Immature natural killer cell (primary cell): ENCODE data around the gene RND3. TPM values are rescaled to one million over a fixed set of nuclear protein-coding genes. Genes with fewer than 3 reads are reported as not detected.

Experiments used
- DNase-seq, 3 donors: peaks; one replicate each; pipeline ENCODE4 v3.0.0; 2022; ENCODE audit warnings: mixed read lengths in 1 of 3
- H3K27ac Mint-ChIP-seq, 6 donors: one replicate each; pipeline ENCODE4 v1.8.0; 2020; ENCODE audit warnings: mixed read lengths in 6 of 6, mild to moderate bottlenecking in 5 of 6, inconsistent platforms in 4 of 6, moderate library complexity in 3 of 6
- H3K27me3 Mint-ChIP-seq, 3 donors: one replicate each; pipeline ENCODE4 v1.8.0; 2020 to 2021; ENCODE audit warnings: low read depth in 3 of 3, mild to moderate bottlenecking in 3 of 3, mixed read lengths in 3 of 3, moderate library complexity in 3 of 3, inconsistent platforms in 1 of 3
- H3K36me3 Mint-ChIP-seq, 3 donors: one replicate each; pipeline ENCODE4 v1.8.0; 2020; ENCODE audit warnings: mixed read lengths in 3 of 3, inconsistent platforms in 2 of 3, mild to moderate bottlenecking in 2 of 3
- H3K4me1 Mint-ChIP-seq, 2 donors: one replicate each; pipeline ENCODE4 v1.8.0; 2020; ENCODE audit warnings: inconsistent platforms in 2 of 2, mild to moderate bottlenecking in 2 of 2, mixed read lengths in 2 of 2, moderate library complexity in 1 of 2
- H3K4me3 Mint-ChIP-seq, 5 donors: one replicate each; pipeline ENCODE4 v1.8.0; 2020; ENCODE audit warnings: mild to moderate bottlenecking in 5 of 5, mixed read lengths in 5 of 5, inconsistent platforms in 3 of 5, moderate library complexity in 3 of 5
- H3K9me3 Mint-ChIP-seq, 6 donors: one replicate each; pipeline ENCODE4 v1.8.0; 2020; ENCODE audit warnings: mild to moderate bottlenecking in 6 of 6, mixed read lengths in 6 of 6, inconsistent platforms in 4 of 6, moderate library complexity in 3 of 6
- polyA plus RNA-seq, 3 donors: library from polyadenylated mRNA; unstranded; fragments of 300-500 nt; fragmentation: Illumina TruSeq; gene quantifications; one replicate each; pipeline ENCODE4 v1.2.3, GENCODE V29; 2021

Gene RND3
- polyA plus RNA-seq, 3 donors from 2014 or later = not detected

- no peak for DNase-seq
- no peak overlapping the region for H3K27ac Mint-ChIP-seq
- H3K4me1 Mint-ChIP-seq = no peaks in the 10 kb centered on the region
- H3K27me3 Mint-ChIP-seq = peaks cover 0 to 2% (median 0%) of the 10 kb centered on the region in 3 donors
- no peaks in the 10 kb centered on the region for H3K36me3 Mint-ChIP-seq
- no peak overlapping the region for H3K4me3 Mint-ChIP-seq
- peaks cover 3 to 13% (median 6%) of the 10 kb centered on the region in 6 donors for H3K9me3 Mint-ChIP-seq
Measured at GRCh38 chr2:150431561-150432311, 55.7 kb downstream of the RND3 start.

- Mint-ChIP-seq H3K27me3 (no peaks in the 10 kb centered on the region), H3K4me3 (no peak overlapping the region), H3K27ac (no peak overlapping the region), H3K36me3 (no peaks in the 10 kb centered on the region), H3K4me1 (no peaks in the 10 kb centered on the region), H3K9me3 (peaks cover 0 to 14% (median 8%) of the 10 kb centered on the region in 6 donors)
- DNase-seq = no peak
Measured at GRCh38 chr2:150429384-150429961, 58.0 kb downstream of the RND3 start.

- Mint-ChIP-seq H3K9me3 (peaks cover 0 to 14% (median 8%) of the 10 kb centered on the region in 6 donors), H3K4me3 (no peak overlapping the region), H3K36me3 (no peaks in the 10 kb centered on the region), H3K27ac (no peak overlapping the region), H3K4me1 (no peaks in the 10 kb centered on the region), H3K27me3 (no peaks in the 10 kb centered on the region)
- DNase-seq = no peak
Measured at GRCh38 chr2:150428641-150429040, 58.8 kb downstream of the RND3 start.

GRCh38 chr2:150427298-150427697, 60.2 kb downstream of the RND3 start:
- no peaks in the 10 kb centered on the region for H3K4me1 Mint-ChIP-seq
- H3K27me3 Mint-ChIP-seq = no peaks in the 10 kb centered on the region
- H3K36me3 Mint-ChIP-seq = no peaks in the 10 kb centered on the region
- DNase-seq = no peak
- H3K9me3 Mint-ChIP-seq = peaks cover 3 to 18% (median 8%) of the 10 kb centered on the region in 6 donors
- no peak overlapping the region for H3K27ac Mint-ChIP-seq
- no peak overlapping the region for H3K4me3 Mint-ChIP-seq

GRCh38 chr2:150426724-150427123, 60.7 kb downstream of the RND3 start:
- H3K4me1 Mint-ChIP-seq = no peaks in the 10 kb centered on the region
- no peak overlapping the region for H3K4me3 Mint-ChIP-seq
- H3K9me3 Mint-ChIP-seq = peaks cover 4 to 24% (median 9%) of the 10 kb centered on the region in 6 donors
- no peak for DNase-seq
- H3K27me3 Mint-ChIP-seq = no peaks in the 10 kb centered on the region
- H3K36me3 Mint-ChIP-seq = no peaks in the 10 kb centered on the region
- no peak overlapping the region for H3K27ac Mint-ChIP-seq

GRCh38 chr2:150426315-150426714, 61.2 kb downstream of the RND3 start:
- Mint-ChIP-seq H3K27me3 (no peaks in the 10 kb centered on the region), H3K4me1 (no peaks in the 10 kb centered on the region)

GRCh38 chr2:150425121-150425955, 62.1 kb downstream of the RND3 start:
- H3K9me3 Mint-ChIP-seq = peaks cover 4 to 32% (median 9%) of the 10 kb centered on the region in 6 donors
- no peaks in the 10 kb centered on the region for H3K27me3 Mint-ChIP-seq
- no peaks in the 10 kb centered on the region for H3K36me3 Mint-ChIP-seq
- no peak overlapping the region for H3K27ac Mint-ChIP-seq
- DNase-seq = no peak
- H3K4me3 Mint-ChIP-seq = no peak overlapping the region
- H3K4me1 Mint-ChIP-seq = no peaks in the 10 kb centered on the region

More at GRCh38 chr2:150426315-150426714, 61.2 kb downstream of the RND3 start:
- Mint-ChIP-seq H3K4me3 (no peak overlapping the region), H3K36me3 (no peaks in the 10 kb centered on the region), H3K9me3 (peaks cover 4 to 26% (median 9%) of the 10 kb centered on the region in 6 donors), H3K27ac (no peak overlapping the region)
- DNase-seq = no peak

DNA sequence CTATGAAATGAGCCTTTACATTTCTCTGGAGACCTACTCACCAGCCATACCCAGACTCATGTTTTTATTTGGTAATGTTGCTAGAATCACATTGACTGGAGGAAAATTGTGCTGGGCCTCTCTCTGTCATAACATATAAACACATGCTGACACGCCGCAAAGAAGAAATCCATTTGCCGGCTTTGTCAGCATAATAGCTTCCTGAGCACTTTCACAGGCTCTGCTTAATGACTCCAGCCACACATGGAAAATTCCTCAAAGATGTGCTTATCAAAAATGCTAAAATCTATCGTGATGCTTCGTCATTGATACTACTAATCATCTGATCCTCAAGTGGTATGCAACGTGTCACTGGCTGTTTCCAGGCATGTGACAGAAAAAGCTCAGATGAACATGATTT, 63.1 kb downstream of the RND3 start:
- H3K36me3 Mint-ChIP-seq = no peaks in the 10 kb centered on the region
- no peak overlapping the region for H3K4me3 Mint-ChIP-seq
- H3K27ac Mint-ChIP-seq = no peak overlapping the region
- no peak for DNase-seq
- H3K27me3 Mint-ChIP-seq = no peaks in the 10 kb centered on the region
- H3K9me3 Mint-ChIP-seq = peaks cover 4 to 32% (median 8%) of the 10 kb centered on the region in 6 donors
- H3K4me1 Mint-ChIP-seq = no peaks in the 10 kb centered on the region

- no peak overlapping the region for H3K4me3 Mint-ChIP-seq
Measured at GRCh38 chr2:150421126-150421651, 66.3 kb downstream of the RND3 start.

DNA sequence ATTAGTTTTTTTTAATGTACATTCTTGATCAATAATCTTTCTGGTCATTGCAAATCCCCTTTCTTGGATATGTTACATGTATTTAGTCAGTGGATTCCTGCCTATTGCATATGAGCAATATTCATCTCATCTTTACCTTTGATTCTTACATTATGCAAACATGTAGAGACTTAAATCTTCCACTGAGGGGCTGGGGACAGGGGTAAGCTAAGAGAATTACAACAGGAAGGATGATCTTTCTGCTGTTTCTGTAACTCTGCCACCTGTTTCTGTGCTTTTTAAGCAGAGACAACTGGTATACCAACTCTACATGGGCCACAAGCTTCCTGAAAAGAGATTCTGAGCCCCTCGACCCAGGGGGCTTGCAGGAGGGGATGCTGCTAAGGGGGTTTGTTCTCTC, 68.6 kb downstream of the RND3 start:
- no peaks in the 10 kb centered on the region for H3K4me1 Mint-ChIP-seq
- peaks cover 0 to 41% (median 6%) of the 10 kb centered on the region in 6 donors for H3K9me3 Mint-ChIP-seq
- no peak for DNase-seq
- H3K27me3 Mint-ChIP-seq = no peaks in the 10 kb centered on the region
- H3K27ac Mint-ChIP-seq = no peak overlapping the region
- no peak overlapping the region for H3K4me3 Mint-ChIP-seq
- H3K36me3 Mint-ChIP-seq = no peaks in the 10 kb centered on the region

More at GRCh38 chr2:150421126-150421651, 66.3 kb downstream of the RND3 start:
- no peak for DNase-seq
- H3K36me3 Mint-ChIP-seq = no peaks in the 10 kb centered on the region
- H3K9me3 Mint-ChIP-seq = peaks cover 2 to 28% (median 8%) of the 10 kb centered on the region in 6 donors
- no peaks in the 10 kb centered on the region for H3K4me1 Mint-ChIP-seq
- H3K27ac Mint-ChIP-seq = no peak overlapping the region
- no peaks in the 10 kb centered on the region for H3K27me3 Mint-ChIP-seq
